ENCODE data around the gene PRAMEF33. TPM values are rescaled to one million over a fixed set of nuclear protein-coding genes. Genes with fewer than 3 reads are reported as not detected.
"Not testable (repeated sequence)": the region's sequence is repeated elsewhere in the genome, so short reads cannot be mapped to it uniquely, and the experiment has no call there.

The PRAMEF33 gene
- not detected for total RNA-seq
- not detected for polyA plus RNA-seq
- total RNA-seq: 0 reads per million in 6 experiments

- H3K27ac Mint-ChIP-seq, H3K36me3 Mint-ChIP-seq, DNase-seq, H3K27me3 Mint-ChIP-seq, H3K9me3 Mint-ChIP-seq, H3K4me1 Mint-ChIP-seq, H3K4me3 Mint-ChIP-seq, POLR2A ChIA-PET, ATAC-seq: not testable (repeated sequence)
Measured at GRCh38 chr1:13303239-13303638, at the start of gene PRAMEF33. TSS of gene PRAMEF33 (plus strand) at chr1:13303539. CDS start at chr1:13305955, 2,416 bp downstream.

- H3K27ac Mint-ChIP-seq, ATAC-seq, H3K36me3 Mint-ChIP-seq, DNase-seq, H3K27me3 Mint-ChIP-seq, H3K4me1 Mint-ChIP-seq, H3K4me3 Mint-ChIP-seq, POLR2A ChIA-PET, H3K9me3 Mint-ChIP-seq: not testable (repeated sequence)
Measured at GRCh38 chr1:13253898-13254297, 49.4 kb upstream of the PRAMEF33 start, which contains the start of gene PRAMEF5. TSS of gene PRAMEF5 (plus strand) at chr1:13254198. CDS start at chr1:13259269, 5,071 bp downstream.

GRCh38 chr1:13265124-13265523, 38.2 kb upstream of the PRAMEF33 start:
- H3K27me3 Mint-ChIP-seq, H3K4me3 Mint-ChIP-seq, H3K9me3 Mint-ChIP-seq: not testable (repeated sequence)

GRCh38 chr1:13277016-13277415, 26.3 kb upstream of the PRAMEF33 start:
- H3K27ac Mint-ChIP-seq, H3K4me3 Mint-ChIP-seq, H3K4me1 Mint-ChIP-seq, ATAC-seq, H3K36me3 Mint-ChIP-seq, DNase-seq, H3K9me3 Mint-ChIP-seq, POLR2A ChIA-PET, H3K27me3 Mint-ChIP-seq: not testable (repeated sequence)

More at GRCh38 chr1:13265124-13265523, 38.2 kb upstream of the PRAMEF33 start:
- H3K27ac Mint-ChIP-seq, DNase-seq, ATAC-seq, POLR2A ChIA-PET, H3K36me3 Mint-ChIP-seq, H3K4me1 Mint-ChIP-seq: not testable (repeated sequence)

- H3K9me3 Mint-ChIP-seq, H3K27ac Mint-ChIP-seq, H3K4me1 Mint-ChIP-seq, ATAC-seq, H3K27me3 Mint-ChIP-seq, H3K4me3 Mint-ChIP-seq, POLR2A ChIA-PET, DNase-seq, H3K36me3 Mint-ChIP-seq: not testable (repeated sequence)
Measured at GRCh38 chr1:13279617-13280016, 23.7 kb upstream of the PRAMEF33 start.

GRCh38 chr1:13285037-13285436, 18.3 kb upstream of the PRAMEF33 start, which contains the start of gene PRAMEF8:
TSS of gene PRAMEF8 (minus strand) at chr1:13285137. CDS start at chr1:13284091, 1,046 bp downstream.
- ATAC-seq, H3K4me1 Mint-ChIP-seq, H3K9me3 Mint-ChIP-seq, POLR2A ChIA-PET, H3K27me3 Mint-ChIP-seq, H3K27ac Mint-ChIP-seq, H3K4me3 Mint-ChIP-seq, DNase-seq, H3K36me3 Mint-ChIP-seq: not testable (repeated sequence)

- H3K27me3 Mint-ChIP-seq, DNase-seq, H3K4me1 Mint-ChIP-seq, POLR2A ChIA-PET, H3K4me3 Mint-ChIP-seq, H3K9me3 Mint-ChIP-seq, H3K36me3 Mint-ChIP-seq, ATAC-seq, H3K27ac Mint-ChIP-seq: not testable (repeated sequence)
Measured at GRCh38 chr1:13289030-13289429, 14.3 kb upstream of the PRAMEF33 start.

GRCh38 chr1:13297216-13297931, 6.0 kb upstream of the PRAMEF33 start:
- H3K36me3 Mint-ChIP-seq, ATAC-seq, DNase-seq, H3K27me3 Mint-ChIP-seq, H3K9me3 Mint-ChIP-seq, POLR2A ChIA-PET, H3K4me1 Mint-ChIP-seq, H3K4me3 Mint-ChIP-seq, H3K27ac Mint-ChIP-seq: not testable (repeated sequence)

- H3K36me3 Mint-ChIP-seq, H3K27me3 Mint-ChIP-seq, POLR2A ChIA-PET, H3K4me3 Mint-ChIP-seq, H3K27ac Mint-ChIP-seq, DNase-seq, ATAC-seq, H3K4me1 Mint-ChIP-seq, H3K9me3 Mint-ChIP-seq: not testable (repeated sequence)
Measured at GRCh38 chr1:13298699-13299098, 4.6 kb upstream of the PRAMEF33 start.

- H3K4me1 Mint-ChIP-seq, DNase-seq, POLR2A ChIA-PET, H3K36me3 Mint-ChIP-seq, H3K4me3 Mint-ChIP-seq, H3K27ac Mint-ChIP-seq, H3K9me3 Mint-ChIP-seq, ATAC-seq, H3K27me3 Mint-ChIP-seq: not testable (repeated sequence)
Measured at GRCh38 chr1:13302197-13302596, 1.1 kb upstream of the PRAMEF33 start.

GRCh38 chr1:13315281-13315680, 11.9 kb downstream of the PRAMEF33 start, which contains the start of gene PRAMEF15:
TSS of gene PRAMEF15 (plus strand) at chr1:13315581. CDS start at chr1:13318408, 2,827 bp downstream.
- H3K9me3 Mint-ChIP-seq, ATAC-seq, H3K36me3 Mint-ChIP-seq, H3K4me1 Mint-ChIP-seq, POLR2A ChIA-PET, H3K27ac Mint-ChIP-seq, DNase-seq, H3K4me3 Mint-ChIP-seq, H3K27me3 Mint-ChIP-seq: not testable (repeated sequence)

- H3K9me3 Mint-ChIP-seq, H3K36me3 Mint-ChIP-seq, H3K27ac Mint-ChIP-seq, H3K4me1 Mint-ChIP-seq, H3K27me3 Mint-ChIP-seq, DNase-seq, POLR2A ChIA-PET, H3K4me3 Mint-ChIP-seq, ATAC-seq: not testable (repeated sequence)
Measured at GRCh38 chr1:13342496-13342895, 39.2 kb downstream of the PRAMEF33 start.

- H3K27me3 Mint-ChIP-seq, H3K36me3 Mint-ChIP-seq, H3K4me3 Mint-ChIP-seq, H3K27ac Mint-ChIP-seq, H3K9me3 Mint-ChIP-seq, H3K4me1 Mint-ChIP-seq, POLR2A ChIA-PET, DNase-seq, ATAC-seq: not testable (repeated sequence)
Measured at GRCh38 chr1:13347034-13347433, 43.7 kb downstream of the PRAMEF33 start, which contains the start of gene PRAMEF14. TSS of gene PRAMEF14 (minus strand) at chr1:13347134. CDS start at chr1:13345314, 1,820 bp downstream.

- H3K27ac Mint-ChIP-seq, H3K36me3 Mint-ChIP-seq, H3K27me3 Mint-ChIP-seq, H3K4me1 Mint-ChIP-seq, ATAC-seq, DNase-seq, POLR2A ChIA-PET, H3K4me3 Mint-ChIP-seq: not testable (repeated sequence)
- H3K9me3 Mint-ChIP-seq: peaks cover 0 to 29% (median 4%) of the 10 kb centered on the region in 9 donors
Measured at GRCh38 chr1:13353476-13353875, 50.1 kb downstream of the PRAMEF33 start.

Data from naive thymus-derived CD8-positive, alpha-beta T cell (primary cell).